NCI-H146 treated with DMSO at 0.1 percent for 48 hours (cell line): Measurements from ENCODE around the gene SPCS2.
"Not testable (repeated sequence)": the region's sequence is repeated elsewhere in the genome, so short reads cannot be mapped to it uniquely, and the experiment has no call there.

Experiments used
- DNase-seq: peaks from one replicate; lab custom pipeline; 2025; ENCODE audit not compliant: unreplicated experiment; lab: John Stamatoyannopoulos, UW

Gene SPCS2

DNA sequence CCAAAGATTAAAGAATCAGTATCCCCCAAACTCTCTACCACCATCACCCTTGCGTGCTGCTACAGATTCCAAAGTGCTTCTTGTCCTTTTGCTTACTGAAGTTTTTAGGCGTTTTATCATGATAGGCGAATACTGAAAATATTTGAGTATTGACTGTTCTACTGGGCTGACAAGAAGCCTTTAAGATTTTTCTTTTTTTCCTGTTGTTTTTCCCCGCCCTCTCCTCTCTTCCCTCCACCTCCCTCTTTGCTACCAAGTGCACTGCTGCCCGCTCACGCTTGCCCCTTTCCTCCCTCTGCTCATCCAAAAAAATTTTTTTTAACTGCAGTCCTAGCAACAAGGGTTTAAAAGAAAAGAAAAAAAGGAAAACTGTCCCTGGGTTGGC, 679 bp downstream of the SPCS2 start:
- no peak for DNase-seq

DNA sequence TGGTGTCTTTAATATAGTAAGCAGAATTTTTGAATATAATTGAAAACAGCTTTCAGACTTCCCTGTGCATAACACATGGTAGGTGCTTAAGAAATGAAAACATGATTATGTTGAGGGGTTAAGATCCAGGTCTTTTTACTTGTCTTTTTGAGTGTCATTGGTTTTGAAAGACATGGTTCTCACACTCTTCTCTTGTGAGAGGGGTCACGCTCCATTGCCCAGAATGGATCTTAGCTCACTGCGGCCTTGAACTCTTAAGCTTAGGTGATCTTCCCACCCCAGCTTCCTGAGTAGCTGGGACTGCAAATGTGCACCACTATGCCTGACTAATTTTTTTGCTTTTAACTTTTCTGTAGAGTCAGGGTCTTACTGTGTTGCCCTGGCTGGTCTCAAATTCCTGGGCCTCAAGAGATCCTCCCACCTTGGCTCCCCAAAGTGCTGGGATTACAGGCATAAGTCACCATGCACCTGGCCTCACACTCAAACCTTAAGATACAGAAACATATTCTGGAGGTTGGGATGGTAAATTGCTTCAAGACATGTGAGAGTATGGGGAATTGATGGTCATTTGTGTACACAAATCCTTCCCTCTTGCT, 1.4 kb downstream of the SPCS2 start:
- DNase-seq = no peak

DNA sequence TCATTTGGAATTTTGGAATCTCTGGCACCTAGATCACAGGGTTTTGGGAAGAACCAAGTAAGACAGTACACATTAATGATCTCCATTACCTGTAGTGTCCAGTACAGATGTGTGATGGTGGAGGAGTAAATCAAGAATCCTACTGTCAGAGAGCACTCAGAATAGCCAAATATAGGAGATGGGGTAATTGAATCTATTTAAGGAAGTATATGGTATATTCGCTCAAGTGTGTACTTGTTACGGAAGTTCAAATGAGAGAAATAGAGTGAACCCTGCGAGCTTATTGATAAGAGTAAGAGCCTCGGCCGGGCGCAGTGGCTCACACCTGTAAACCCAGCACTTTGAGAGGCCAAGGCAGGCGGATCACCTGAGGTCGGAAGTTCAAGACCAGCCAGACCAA, 2.2 kb downstream of the SPCS2 start:
- no peak for DNase-seq

DNA sequence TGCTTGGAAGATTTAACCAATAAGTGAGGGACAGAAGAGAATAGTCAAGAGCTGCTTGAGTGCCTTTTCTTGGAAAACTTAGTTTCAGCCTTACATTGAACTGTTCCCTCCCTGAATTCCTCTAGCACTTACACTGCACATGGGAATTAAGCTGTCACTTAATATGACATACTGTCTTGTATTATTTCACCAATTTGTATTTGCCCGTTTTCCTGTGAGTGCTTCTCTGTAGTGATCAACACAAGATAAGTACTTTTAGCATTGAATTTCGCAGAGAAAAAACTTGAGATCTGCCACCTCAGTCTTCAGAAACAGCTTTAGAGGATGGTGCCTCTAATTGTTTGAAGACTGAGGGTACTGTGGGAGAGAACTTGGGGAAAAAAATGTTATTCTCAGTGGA, 3.7 kb downstream of the SPCS2 start:
- DNase-seq = no peak

DNA sequence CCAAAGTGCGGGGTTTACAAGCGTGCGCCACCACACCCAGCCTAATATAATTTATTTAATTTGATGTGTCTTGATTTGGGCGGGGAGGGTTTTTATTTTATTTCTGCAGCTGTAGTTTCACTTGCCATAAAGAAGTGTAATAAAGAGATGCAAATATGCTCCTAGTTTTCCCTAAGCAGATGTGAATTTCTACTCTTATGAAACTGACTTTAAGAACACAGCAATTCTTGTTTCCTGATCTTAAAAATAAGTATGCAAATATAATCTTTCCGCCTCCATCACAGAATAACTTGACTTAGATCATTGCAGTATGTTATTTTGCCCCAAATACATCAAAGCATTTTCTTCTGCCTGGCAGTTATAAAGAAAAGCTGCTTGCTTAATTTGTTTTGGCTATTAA, 4.4 kb downstream of the SPCS2 start:
- no peak for DNase-seq

DNA sequence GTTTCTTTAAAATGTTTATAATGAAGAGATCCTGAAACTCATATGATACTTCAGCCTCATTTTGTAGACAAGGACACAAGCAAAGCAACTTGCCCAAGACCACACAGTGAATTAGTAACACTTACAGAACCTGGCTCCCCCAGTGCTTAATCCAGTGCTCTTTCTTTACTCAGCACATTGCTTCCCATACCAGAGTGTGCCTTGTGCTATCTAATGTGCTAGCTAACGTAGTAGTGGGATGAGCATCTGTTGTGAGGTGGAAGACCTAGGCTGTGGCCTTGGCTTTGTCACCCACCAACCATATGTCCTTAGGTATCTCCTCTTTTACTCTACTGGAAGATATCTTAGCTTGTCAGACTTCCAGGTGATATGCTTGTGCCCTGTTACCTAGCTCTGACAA, 5.1 kb downstream of the SPCS2 start:
- DNase-seq = no peak

DNA sequence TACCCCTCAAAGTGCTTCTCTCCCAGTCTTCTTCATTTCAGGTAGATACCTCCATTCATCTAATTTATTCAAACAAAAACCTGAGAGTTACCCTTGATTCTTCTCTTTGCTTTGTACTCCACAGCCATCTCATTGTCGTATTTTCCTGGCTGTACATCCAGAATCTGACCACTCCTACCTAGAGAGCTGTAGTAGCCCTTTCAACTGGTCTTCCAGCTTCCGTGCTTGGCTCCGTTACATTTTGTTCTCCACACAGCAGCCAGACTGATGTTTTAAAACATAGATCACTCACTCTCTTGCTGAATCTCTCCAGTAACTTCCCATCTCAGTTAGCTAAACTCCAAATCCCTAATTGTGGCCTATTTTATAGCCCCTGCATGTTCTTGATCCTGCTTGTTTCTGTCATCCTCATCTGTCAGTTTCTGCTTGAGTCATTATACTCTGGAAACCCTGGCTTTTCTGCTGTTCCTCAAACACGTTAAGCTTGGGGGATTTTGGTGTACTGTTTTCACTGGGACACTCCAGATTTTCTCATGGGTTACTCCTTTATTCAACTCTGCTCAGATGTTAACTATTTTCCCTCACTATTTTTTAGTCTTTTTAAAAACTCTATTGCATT, 7.4 kb downstream of the SPCS2 start:
- DNase-seq = no peak

DNA sequence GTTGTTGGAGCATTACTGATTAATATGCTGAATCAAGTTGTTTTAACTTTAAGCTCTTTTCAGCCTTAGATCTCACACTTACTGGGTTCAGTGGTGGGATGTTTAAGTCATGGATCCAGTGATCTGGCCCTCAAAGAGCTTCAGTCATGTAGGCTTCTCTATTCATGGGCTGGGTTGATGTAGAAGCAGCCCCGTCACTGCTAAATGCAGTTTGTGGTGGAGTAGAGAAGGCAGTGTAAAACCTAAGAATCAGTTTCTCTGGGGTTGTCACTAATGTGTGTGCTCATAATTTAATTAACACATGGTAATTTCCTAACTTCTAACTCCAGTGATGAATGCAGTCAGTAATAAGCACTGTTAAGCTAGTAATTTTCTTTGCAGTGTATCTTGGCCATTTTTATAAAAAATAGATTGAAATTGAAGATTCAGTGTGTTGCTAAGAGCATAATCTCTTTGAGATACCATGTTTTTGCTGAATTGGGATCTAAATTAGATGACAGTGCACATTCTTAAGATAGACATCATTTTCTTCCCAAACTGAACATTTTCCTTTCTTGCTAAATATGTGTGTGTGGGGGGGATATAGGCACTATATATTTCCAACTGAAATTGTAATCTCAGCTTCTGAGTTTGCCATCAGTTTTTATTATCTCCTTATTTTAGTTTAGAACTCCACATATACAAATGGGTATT, 9.0 kb downstream of the SPCS2 start:
- DNase-seq = no peak

DNA sequence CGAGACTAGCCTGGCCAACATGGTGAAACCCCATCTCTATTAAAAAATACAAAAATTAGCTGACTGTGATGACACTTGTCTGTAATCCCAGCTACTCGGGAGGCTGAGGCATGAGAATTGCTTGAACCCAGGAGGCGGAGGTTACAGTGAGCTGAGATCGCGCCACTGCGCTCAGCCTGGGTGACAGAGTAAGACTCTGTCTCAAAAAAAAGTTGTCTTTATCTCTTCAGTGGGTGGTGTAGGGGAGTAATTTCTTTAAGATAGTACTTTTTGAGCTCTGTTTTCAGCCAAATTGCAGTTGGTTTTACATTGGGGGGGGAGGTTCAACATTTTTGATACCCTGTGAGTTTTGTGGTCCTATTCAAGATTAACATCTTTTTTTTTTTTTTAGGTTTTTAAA, 11.1 kb downstream of the SPCS2 start:
- not testable (repeated sequence) for DNase-seq

DNA sequence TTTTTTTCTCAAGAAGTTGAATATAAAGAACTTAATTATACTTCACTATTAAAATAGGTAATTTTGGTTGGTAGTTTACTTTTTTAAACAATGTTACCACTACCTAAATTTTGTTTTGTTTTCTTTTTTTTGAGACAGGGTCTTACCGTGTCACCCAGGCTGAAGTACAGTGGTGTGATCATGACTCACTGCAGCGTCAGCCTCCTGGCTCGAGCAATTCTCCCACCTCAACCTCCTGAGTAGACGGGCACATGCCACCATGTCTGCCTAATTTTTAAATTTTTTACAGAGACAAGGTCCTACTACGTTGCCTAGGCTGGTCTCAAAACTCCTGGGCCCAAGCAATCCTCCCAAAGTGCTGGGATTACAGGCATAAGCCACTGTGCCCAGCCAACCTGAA, 17.6 kb downstream of the SPCS2 start:
- no peak for DNase-seq

DNA sequence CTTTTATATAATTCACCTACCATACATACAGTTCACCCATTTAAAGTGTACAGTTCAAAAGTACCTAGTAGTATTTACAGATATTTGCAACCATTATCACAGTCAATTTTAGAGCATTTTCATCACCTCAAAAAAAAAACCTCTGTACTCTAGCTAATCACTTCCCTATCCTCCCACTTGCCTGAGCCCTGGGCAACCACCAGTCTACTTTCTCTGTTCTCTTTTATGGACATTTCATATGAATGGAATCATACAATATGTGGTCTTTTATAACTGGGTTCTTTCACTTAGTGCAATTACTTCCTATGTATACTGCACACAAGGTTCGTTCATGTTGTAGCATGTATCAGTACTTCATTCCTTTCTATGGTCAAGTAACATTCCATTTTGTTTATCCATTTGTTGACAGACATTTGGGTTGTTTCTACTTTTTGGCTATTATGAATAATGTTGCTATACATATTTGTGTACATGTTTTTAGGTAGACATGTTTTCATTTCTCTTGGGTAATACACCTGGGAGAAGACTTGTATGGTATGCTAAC, 21.9 kb downstream of the SPCS2 start:
- DNase-seq = no peak

DNA sequence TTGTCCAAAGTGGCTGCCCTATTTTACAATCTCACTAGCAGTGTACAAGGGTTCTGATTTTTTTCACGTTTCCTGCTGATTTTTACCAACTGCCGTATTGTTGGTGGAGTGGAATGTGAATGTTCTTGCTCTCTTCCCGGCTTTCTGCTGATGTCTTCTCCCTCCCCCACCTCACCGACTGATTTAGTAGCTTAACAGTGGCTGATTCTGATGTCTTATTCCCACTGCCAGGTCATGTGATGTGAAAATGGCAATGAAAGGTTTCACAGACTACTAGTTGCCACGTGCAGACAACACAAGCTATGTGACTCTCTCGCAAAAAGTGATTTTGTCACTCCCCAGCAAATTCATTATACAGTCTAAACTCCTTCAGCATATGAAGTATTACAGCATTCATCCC, 22.4 kb downstream of the SPCS2 start:
- DNase-seq = no peak

DNA sequence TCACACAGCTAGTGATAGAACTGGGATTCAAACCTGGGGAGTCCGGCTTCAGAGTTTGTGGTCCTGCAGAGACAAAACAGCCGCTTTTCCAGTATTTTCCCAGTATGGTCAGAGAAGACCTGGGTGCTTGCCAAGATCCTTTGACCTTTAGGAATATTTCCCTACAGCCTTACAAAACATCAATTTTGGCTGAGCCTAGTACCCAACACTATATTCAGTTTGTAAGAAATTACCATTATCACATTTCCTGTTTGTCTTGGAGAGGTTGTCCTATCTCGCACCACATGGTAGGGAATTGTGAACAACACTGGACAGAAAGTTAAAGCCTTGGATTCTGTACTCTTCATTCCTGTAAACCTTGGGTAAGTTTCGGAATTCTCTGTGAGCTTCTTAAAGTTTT, 29.0 kb downstream of the SPCS2 start:
- DNase-seq = no peak

DNA sequence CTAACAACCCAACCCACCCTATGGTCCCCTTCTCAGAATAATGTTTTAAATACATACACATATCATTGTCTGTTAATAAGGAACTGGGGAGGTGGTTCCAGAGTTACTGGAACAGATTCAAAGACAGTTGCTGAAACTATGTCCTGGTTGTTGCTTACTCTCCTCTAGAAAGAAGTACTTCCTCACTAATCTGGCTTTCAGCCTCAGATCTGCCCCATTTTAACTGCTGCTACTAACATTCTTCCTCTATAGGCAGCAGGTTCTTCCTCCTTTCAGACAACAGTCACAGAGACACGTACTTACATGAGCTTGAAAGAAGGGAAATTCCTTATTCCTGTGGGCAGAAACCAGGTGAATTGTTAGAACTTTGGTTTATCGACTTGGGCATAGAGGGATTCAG, 31.6 kb downstream of the SPCS2 start:
- no peak for DNase-seq

DNA sequence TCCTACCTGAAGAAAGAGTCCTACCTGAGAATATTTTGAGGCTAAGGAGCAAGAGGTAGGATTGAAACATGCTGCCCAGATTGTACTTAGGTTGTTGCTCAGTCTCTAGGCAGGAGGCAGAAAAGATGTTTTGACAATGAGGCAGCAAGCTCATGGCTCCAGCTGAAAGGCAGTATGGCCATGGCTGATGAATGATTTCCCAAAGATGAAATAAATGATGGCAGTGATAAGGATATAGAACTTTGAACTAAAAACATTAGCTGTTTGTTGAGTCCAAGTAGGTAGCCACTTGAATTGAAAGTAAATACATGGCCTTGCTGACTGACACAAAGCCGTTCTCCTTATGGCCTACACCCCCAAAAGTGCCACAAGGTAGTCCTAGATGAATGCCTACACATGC, 32.8 kb downstream of the SPCS2 start:
- no peak for DNase-seq

DNA sequence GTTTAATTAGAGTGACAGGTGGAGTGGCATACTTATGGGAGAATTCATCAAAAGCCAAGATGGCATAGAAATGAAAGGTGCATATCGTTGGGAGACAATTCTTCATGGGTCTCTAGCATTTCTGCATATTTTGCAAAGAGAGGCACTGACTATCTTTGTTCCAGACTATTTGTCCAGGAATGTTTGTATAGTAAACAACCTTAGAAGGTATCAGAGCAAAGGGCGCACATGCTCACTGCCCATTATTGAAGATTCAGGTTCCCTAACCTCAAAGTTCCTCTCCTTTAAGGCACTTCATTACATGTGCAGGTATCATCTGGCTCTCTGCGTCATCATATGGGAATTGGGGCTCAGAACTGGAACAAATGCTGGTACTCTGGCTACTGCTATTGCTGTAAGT, 35.0 kb downstream of the SPCS2 start:
- DNase-seq = no peak

DNA sequence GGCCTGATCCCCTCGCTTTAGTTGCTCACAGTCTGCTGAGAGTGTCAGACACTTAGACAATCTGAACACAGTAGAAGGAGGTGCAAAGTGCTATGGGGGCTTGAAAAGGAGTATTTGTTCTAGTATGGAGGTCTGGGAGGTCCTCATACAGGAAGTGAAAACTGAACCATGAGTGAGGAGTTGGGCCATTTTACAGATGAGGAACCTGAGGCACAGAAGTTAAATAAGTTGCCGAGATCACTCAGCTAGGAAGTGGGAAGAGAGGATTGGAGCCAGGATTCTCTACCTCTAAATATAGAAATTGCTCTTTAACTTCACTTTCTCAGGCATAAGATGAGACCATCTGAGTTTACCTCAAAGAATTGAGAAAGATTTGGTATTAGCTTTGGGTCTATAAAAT, 35.7 kb downstream of the SPCS2 start:
- DNase-seq = no peak

DNA sequence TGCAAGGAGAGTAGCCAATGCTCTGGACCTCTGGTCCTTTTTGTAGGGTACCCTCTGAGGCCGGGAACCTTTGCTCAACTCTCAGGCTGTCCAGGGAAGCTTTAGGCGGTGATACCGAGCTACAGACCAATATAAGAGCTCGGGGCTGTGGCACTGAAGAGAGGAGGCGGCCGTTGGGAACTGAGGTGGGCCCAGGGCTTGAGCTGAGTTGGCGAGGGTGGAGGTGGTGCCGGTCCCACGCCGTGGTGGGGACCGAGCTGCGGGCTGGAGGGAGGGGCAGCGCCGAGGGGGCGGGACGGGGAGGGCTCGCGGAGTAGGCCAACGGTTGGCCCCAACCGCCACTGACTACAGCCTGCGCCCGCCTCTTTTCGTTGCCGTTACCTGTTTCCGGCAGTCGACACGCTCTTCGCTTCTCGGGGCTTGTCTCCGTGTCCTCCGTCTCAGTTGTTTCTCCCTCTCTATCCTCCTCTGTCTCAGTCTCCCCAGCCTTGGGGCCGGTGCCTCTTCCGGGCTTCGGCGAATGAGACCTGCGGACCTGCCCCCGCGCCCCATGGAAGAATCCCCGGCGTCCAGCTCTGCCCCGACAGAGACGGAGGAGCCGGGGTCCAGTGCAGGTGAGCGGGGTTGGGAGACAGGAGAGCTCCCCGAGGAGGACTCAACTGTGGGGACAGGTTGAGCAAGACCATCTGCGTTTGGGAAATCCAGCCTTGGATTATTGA, 39.6 kb downstream of the SPCS2 start, which contains the start of gene NEU3:
Gene NEU3 (plus strand): TSS at position 393 of the 719 bp plus-strand sequence. CDS start 128 bp downstream, at position 521.
- peak; percentile 79 for DNase-seq

DNA sequence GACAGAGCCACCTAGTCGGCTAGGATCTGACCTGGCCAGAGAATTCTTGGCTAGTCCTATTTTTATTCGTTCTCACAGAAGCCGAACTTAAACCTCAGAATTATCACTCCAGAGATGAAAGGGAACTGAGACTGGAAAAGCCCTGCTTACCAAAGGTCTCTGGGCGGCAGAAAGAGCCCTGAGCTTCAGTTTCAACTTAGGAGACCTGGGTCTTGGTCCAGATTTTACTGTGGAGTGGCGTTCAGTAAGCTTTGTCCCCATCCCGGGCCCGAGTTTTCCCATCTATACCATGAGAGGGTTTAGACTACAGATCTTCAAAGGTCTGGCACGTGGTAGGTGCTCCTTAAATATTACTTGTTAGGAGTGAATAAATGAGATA, 40.2 kb downstream of the SPCS2 start:
- DNase-seq = no peak

DNA sequence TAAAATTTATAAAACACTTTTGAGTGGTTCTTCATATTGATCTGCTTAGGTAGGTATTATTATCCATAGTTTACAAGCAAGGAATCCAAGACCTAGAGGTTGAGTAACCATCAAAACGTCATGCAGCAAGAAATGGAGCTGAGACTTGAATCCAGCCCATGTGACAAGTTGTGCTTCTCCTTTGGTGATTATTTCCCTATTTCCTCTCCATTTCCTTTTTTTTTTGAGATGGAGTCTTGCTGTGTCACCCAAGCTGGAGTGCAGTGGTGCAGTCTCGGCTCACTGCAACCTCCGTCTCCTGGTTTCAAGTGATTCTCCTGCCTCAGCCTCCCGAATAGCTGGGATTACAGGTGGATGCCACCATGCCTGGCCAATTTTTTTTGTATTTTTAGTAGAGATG, 41.1 kb downstream of the SPCS2 start:
- DNase-seq = not testable (repeated sequence)

DNA sequence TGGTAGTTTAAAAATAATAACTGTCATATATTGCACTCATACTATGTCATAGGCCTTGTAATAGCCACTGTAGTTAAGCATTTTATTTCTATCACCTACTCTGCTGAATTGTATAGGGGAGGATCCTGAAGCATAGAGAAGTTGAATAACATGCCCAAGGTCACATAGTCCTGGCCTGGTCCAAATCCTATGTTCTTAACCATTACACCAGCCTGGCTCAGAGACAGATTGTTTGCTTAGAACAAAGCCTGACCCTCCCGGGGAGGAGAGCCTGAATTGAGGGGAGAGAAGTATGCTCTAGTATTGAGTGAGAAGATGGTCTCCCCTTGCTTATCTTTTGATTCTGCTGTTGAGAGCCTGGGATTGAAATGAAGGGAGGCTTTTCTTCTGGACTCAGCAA, 41.9 kb downstream of the SPCS2 start:
- no peak for DNase-seq

DNA sequence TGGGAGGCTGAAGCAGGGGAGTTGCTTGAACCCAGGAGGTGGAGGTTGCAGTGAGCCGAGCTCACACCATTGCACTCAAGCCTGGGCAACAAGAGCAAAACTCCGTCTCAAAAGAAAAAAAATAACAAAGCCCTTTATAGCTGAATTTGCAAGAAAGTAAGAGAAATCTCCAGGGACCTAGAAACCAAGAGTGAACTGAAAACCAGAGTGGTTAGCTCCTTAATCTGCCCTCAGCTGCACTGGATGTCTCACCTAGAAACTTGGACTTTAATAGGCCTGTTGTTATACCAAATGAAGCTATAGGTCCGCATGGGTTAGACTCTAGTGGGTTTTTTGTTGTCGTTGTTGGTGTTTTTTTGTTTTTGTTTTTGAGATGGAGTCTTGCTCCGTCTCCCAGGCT, 43.8 kb downstream of the SPCS2 start:
- DNase-seq = no peak
